H1 (cell line): ENCODE measurements around the gene DHX58.

ENCODE experiments used
- BCL11A ChIP-seq, 2 experiments: IDR thresholded peaks; one replicate each; pipeline ENCODE4 v1.6.1; 2011; ENCODE audit warnings: low read depth in 2 of 2, low read length in 2 of 2, mild to moderate bottlenecking in 2 of 2
- POLR2A ChIP-seq, 2 experiments: IDR thresholded peaks; 1 replicate in 1 of 2; 2 replicates in 1 of 2; pipeline ENCODE4 v1.6.1; 2011; ENCODE audit warnings: low read depth in 2 of 2, low read length in 2 of 2, mild to moderate bottlenecking in 2 of 2; ENCODE audit errors: control extremely low read depth in 1 of 2
- SIN3A ChIP-seq, 2 experiments: IDR thresholded peaks in 1 of 2; conservative IDR thresholded peaks in 1 of 2; 2 replicates each; pipeline ENCODE4 v1.6.1; 2011 to 2012; ENCODE audit warnings: low read length in 2 of 2, improper control_type of control experiment in 1 of 2, low read depth in 1 of 2, mild to moderate bottlenecking in 1 of 2
- ZNF274 ChIP-seq: IDR thresholded peaks from 2 replicates; pipeline ENCODE4 v1.7.0; 2012; ENCODE audit warnings: low read length, borderline replicate concordance; ENCODE audit errors: extremely low read depth
- TF ChIP-seq, protein P1 (sequence below), 3 experiments: IDR thresholded peaks; 1 replicate in 2 of 3; 2 replicates in 1 of 3; pipeline versions ENCODE4 v1.5.1 to v1.6.1; 2011; ENCODE audit warnings: low read length in 3 of 3, mild to moderate bottlenecking in 3 of 3, inconsistent platforms in 2 of 3, low read depth in 1 of 3, moderate library complexity in 1 of 3; ENCODE audit not compliant: insufficient read depth in 1 of 3; ENCODE audit errors: control extremely low read depth in 1 of 3

DNA sequence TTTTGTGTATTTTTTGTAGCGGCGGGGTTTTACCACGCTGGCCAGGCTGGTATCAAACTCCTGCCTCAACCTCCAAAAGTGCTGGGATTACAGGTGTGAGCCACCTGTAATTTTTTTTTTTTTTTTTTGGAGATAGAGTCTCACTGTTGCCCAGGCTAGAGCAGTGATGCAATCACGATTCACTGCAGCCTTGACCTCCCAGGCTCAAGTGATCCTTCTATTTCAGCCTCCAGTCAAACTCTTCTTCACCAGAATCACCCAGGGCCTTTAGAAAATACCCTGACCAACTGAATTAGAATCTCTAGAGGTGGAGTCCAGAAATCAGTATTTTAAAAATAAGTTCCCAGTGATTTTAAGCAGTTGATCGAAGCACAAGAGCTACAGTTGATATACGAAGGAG, 22.6 kb upstream of the DHX58 start:
- no peak for TF ChIP-seq SIN3A (conservative IDR thresholded peaks at IDR 0.05 in 1 of 2, IDR thresholded peaks at IDR 0.05 in 1 of 2; ENCODE audit: low read depth in 1 of 2, low read length in 2 of 2)
- no peak for TF ChIP-seq ZNF274
- TF ChIP-seq, protein P1, sequence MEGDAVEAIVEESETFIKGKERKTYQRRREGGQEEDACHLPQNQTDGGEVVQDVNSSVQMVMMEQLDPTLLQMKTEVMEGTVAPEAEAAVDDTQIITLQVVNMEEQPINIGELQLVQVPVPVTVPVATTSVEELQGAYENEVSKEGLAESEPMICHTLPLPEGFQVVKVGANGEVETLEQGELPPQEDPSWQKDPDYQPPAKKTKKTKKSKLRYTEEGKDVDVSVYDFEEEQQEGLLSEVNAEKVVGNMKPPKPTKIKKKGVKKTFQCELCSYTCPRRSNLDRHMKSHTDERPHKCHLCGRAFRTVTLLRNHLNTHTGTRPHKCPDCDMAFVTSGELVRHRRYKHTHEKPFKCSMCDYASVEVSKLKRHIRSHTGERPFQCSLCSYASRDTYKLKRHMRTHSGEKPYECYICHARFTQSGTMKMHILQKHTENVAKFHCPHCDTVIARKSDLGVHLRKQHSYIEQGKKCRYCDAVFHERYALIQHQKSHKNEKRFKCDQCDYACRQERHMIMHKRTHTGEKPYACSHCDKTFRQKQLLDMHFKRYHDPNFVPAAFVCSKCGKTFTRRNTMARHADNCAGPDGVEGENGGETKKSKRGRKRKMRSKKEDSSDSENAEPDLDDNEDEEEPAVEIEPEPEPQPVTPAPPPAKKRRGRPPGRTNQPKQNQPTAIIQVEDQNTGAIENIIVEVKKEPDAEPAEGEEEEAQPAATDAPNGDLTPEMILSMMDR (IDR thresholded peaks at IDR 0.05; ENCODE audit: control extremely low read depth in 1 of 3, insufficient read depth in 1 of 3, low read depth in 1 of 3, low read length in 3 of 3) = no peak
- TF ChIP-seq BCL11A (IDR thresholded peaks at IDR 0.05; ENCODE audit: low read depth in 2 of 2, low read length in 2 of 2) = no peak
- TF ChIP-seq POLR2A (IDR thresholded peaks at IDR 0.05; ENCODE audit: control extremely low read depth in 1 of 2, low read depth in 2 of 2, low read length in 2 of 2) = no peak
